HG03064 (cell line): ENCODE results near the gene GRAP2.
"Not testable (repeated sequence)": the region's sequence is repeated elsewhere in the genome, so short reads cannot be mapped to it uniquely, and the experiment has no call there.

Experiments used
- ATAC-seq: cut with Tn5 transposase; IDR thresholded peaks from one replicate; pipeline ENCODE4 v1.9.1; 2021; ENCODE audit warnings: low read depth; ENCODE audit not compliant: unreplicated experiment

GRAP2 gene

DNA sequence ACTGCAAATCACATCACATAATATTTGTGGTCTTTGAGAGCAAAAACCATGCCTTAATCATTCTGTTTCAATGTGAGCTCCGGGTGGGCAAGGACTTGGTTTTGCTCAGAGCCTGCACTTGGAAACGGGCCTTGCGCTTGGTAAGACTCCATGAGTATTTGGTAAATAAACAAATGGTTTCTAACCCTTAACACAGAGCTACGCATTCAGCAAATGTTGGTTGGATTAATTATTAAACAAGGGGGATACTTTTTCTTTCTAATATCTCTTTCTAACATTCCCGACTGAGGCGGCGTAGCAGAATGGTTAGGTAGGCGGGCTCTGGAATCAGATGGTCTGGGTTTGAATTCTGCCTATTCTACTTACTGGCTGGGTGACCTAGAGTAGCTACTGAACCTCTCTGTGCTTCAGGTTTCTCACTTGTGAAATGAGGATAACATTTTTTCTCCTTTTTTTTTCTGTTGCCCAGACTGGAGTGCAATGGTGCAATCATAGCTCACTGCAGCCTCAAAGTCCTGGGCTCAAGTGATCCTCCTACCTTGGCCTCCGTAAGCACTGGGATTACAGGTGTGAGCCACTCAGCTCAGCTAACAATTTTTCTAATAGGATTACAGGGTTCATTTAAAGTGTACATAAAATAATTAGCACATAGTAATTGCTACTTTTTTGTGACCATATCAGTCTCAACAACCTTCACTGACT lies 90.4 kb downstream of the GRAP2 start:
- ATAC-seq, result no peak

DNA sequence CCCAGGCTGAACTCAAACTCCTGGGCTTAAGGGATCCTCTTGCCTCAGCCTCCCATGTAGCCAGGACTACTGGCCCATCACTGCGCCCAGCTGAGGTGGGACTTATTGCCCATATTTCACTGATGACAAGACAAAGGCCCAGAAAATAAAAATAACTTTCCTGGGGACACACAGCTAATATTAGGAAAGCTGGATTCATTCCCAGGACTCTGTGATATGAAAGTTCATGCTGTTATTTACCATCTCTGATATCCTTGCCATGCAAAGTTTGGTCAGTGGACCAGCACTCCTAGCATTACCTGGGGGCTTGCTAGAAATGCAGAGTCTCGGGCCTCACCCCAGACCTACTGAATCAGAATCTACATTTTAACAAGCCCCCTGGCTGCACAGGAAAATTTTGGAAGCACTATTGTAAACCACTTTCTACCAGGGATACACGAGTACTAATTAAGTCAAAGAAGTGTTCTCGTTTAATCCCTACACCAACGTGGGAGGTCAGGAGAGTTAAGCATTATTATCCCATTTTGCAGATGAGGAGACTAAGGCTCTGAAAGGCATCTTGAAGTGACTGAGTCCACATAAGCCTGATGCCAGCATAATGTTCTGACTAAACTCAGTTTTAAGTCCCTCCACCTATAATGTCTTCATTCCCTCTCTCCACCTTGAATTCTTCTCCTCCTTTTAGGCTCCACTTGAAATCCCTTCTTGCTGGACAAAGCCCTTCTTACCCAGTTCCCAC lies 91.4 kb downstream of the GRAP2 start:
- no peak for ATAC-seq

DNA sequence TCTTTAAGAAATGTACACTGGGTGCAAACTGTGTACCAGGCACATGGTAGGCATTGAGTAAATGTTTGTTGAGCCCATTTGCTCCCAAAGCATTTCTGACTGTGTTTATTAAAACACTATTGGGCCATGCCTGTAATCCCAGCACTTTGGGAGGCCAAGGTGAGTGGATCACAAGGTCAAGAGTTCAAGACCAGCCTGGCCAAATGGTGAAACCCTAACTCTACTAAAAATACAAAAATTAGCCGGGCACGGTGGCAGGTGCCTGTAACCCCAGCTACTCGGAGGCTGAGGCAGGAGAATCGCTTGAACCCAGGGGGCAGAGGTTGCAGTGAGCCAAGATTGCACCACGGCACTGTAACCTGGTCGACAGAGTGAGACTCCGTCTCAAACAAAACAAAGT lies 92.0 kb downstream of the GRAP2 start:
- ATAC-seq, result not testable (repeated sequence)

DNA sequence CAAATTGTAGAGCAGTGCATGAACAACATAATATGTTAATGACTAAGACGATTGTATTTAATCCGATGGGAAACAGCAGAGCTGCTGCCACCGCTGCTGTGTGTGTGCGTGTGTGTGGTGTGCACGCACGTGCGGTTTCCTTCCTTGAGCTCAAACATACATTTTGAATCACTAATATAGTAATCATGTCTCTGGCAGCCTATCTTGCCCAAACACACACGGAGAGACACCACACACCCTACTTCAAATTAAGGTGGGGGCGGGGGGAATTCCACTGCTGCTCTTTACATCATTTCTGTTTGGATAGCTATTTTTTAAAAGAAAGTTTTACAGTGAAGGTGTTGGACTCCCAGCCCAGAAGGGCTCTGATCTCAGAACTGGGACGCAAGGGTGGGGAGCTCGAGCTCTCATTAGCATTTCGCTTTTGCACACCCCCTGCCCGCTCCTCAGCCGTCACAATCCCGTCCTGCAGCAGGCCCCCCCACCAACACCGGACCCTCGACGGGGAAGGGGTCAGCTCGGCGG lies 93.2 kb downstream of the GRAP2 start:
- no peak for ATAC-seq

DNA sequence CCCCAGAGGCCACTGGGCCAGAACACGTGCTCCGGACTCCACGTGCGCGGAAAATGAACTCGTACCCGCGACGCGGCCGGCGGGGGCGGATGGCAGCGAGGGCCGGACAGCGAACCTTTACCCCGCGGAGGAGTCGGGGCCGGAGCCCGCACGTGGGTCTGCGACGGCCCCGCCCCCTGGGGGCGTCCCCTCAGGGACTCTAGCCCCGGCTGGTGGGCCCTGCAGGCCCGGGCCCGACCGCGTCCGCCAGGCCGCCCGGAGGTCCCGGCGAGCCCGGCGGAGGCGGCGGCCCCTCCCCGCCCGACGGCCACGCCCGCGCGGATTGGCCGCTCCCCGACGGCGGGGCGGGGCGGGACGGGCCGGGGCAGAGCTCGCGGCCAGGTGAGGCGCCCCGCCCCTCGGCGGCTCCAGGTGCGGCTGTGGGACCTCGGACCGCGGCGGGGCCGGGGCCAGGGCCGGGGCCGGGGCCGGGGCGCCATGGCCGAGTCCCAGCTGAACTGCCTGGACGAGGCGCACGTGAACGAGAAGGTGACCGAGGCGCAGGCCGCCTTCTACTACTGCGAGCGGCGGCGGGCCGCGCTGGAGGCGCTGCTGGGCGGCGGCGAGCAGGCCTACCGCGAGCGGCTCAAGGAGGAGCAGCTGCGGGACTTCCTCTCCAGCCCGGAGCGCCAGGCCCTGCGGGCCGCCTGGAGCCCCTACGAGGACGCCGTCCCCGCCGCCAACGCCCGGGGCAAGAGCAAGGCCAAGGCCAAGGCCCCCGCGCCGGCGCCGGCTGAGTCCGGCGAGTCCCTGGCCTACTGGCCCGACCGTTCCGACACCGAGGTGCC lies 93.9 kb downstream of the GRAP2 start, which contains the start of gene FAM83F:
FAM83F (plus strand) TSS at position 389 of the 827 bp plus-strand sequence; CDS start at position 478, 89 bp downstream.
- no peak for ATAC-seq

DNA sequence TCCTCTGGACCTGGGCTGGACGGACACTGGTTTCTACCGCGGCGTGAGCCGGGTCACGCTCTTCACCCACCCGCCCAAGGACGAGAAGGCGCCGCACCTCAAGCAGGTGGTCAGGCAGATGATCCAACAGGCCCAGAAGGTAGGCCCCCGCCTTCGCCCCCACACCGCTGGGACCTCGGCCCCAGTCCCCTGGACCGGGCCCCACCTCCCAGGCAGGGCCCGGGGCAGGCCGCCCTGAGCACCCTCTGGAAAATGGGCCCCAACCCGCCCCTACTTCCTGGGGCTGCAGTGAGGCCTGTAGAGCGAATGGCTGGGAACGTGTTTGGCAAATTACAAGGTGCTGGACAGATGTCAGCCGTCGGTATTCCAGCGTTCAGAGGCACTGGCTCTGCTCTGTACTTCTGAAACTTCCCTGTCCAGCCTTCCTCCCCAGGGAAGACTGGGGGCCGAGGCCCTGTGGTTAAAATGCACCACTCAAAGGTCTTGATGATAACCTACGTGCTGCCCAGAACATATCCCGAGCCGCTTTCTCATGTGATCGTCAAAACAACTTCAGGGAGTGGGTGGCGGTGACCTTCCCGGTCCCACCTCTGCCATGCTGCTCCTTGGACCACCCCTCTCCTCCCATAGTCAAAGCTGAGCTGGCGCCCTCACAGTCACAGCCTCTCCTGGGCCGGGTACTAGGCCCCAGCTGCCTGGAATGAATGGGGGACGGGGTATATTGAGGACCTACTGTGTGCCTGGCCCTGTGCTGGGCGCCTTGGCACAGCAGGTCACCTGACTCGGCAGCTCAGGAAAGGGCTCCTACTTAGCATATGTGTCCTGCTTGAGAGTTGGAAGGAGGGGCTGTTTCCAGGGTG lies 94.7 kb downstream of the GRAP2 start:
- no peak for ATAC-seq

DNA sequence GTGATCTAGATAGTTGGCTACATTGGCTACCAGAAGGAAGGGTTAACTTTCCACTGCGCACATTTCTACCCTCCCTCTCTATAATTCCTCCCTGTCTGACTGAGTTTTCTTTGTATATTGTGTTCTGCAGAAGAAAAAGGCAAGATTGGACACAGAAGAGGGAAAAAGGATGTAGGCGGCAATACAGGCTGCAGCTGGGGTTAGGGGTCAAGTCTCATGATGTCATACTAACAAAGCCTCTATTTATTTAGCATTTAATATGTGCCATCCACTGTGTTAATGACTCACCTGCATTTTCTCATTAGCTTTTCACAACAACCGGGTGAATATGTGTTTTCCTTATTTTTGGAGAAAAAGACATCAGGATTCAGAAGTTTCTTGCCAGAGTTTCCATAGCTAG lies 95.8 kb downstream of the GRAP2 start:
- ATAC-seq, result no peak

DNA sequence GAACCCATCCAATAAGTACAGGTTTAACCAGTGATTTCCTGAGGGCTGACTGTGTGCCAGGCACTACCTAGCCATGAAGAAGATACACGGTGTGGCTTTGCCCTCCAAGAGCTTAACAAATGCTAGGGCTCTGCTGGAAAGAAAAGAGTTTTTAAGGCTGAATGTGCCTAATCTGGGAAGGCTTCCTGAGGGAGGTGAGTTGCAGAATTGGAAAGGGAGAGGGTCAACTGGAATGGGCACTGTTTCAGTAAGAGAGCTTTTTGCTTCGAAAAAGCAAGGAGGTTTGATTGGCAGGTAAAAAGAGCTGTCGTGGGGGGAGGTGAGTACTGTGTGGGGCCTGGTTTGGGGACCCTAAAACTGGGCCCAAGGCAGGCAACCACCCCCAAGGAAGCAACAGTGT lies 96.5 kb downstream of the GRAP2 start:
- ATAC-seq, result no peak

DNA sequence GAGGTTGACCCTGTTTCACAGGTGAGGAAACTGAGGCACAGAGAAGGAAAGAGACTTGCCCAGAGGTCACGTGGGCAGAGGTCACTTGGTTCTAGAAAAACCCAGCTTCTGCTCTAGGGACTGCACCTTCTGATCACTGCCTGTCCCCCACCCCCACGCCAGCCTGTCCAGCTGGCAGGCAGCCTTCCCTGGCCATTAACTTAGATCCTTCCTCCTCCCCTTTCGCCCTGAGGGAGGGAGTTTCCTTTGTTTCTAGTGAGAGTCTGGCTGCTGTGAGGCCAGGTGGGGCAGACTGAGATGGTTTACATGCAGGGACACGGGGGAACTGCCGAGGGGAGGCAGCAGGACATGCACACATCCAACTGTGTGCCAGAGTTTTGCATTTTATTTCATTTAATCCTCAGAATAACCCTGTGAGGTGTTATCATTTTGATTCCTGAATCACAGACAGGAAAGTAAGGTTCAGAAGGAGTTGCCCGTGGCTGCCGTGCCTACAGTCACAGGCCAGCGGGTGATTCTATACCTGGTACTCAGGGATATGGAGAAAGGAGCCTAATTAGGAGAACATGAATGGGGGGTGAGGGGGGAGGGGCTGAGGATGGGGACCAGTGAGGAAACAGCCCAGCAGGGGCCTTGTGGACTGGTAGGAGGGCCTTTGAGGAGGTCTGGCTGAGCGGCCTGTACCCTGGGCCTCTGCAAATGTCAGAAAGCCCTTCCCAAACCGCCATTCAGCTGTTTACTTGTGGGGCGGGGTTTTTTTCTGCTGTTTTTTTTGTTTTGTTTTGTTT lies 97.2 kb downstream of the GRAP2 start:
- no peak for ATAC-seq

DNA sequence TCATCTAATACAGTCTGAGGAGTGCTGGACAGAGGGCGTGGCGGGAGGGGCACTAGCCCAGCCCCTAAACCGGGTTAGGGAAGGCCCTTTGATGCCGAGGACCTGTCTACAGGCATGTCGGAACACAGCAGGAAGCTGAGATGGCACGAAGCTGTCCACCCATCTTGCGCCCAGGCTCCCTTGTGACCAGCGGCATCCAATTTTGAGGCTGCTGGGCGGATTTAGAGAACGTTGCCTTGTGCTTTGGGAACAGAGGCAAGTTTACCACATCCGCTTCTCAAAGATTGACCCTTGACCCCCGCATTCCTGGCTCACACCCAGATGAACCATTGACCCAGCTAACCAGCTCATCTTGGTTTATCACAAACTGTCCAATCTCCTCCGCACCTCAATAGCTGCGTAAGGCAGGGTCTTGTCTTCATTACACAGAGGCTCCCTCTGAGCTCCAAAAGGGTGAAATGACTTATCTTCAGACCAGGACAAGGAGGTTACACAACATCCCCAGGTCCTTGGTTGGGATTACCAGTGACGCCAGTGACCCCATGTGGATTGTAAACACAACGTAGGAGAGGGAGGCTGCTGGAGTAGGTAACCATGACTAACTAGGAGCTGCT lies 98.4 kb downstream of the GRAP2 start:
- ATAC-seq, result no peak

DNA sequence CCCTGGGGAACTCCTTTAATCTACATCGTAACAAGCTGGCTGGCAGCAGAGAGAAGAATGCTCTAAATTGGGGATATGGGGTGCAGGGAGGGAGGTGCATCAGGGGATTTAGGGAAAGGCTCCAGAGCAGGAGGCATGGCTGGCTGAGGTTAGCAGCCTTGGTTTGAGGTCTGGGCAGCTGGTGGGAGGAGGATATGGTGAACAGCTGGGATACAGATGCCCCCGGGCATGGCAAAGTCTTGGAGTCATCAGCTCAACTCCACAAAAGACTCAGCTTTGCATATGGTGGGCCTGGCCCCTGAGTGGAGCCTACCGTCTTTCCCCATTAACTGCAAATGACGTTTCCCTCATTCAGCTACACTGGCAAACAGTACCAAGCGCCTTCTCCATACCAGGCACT lies 99.3 kb downstream of the GRAP2 start:
- ATAC-seq, result no peak

DNA sequence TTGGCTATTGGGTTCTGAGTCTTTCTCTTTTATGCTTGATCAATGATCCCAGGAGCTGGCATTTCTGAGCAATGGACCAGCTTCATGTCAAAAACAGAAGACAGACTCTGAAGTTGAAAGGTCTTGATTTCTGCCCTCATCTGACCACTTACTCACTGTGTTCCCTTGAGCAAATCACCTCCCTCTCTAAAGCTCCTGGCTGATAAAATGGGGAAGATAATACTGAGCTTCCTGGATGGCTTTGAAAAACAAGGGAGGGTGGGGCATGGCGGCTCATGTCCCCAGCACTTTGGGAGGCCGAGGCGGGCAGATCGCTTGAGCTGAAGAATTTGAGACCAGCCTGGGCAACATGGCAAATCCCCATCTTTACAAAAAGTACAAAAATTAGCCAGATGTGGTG lies 100.2 kb downstream of the GRAP2 start:
- ATAC-seq, result no peak

DNA sequence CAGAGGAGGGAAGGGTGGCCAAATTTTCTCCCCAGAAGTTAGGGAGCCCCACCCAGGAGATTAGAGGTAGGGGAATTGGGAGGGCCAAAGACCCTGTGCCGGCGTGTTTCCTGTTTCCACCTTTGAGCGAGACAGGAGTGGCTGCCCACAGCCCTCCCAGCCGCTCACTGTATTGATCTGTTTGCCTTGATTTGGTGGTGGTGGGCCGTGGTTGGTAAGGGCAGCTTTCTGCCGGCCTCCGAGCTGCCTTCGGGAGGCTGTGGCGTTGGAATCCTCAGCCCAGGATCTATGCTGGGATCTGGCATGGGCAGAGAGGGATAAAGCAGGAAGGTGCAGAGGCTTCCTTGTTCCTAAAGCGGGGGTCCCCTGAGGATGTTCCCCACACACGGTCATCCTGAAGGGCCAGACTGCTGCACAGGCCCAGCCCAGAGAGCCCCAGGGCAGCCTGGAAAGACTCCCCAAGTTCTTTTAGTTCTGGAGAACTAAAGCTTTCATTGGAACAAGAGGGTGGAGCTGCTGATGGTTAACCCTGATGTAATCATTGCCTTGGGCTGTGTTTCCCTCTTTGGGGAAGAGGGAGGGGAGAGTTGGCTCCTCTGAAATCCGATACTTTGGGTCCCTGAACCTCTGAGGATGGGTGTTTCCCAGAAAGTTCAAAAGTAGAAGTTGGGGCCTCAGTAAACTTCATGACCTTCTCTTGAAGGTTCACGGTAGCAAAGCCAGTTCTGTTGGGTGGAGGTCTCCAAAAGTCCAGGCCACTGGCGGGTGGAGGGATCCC lies 101.1 kb downstream of the GRAP2 start:
- no peak for ATAC-seq

DNA sequence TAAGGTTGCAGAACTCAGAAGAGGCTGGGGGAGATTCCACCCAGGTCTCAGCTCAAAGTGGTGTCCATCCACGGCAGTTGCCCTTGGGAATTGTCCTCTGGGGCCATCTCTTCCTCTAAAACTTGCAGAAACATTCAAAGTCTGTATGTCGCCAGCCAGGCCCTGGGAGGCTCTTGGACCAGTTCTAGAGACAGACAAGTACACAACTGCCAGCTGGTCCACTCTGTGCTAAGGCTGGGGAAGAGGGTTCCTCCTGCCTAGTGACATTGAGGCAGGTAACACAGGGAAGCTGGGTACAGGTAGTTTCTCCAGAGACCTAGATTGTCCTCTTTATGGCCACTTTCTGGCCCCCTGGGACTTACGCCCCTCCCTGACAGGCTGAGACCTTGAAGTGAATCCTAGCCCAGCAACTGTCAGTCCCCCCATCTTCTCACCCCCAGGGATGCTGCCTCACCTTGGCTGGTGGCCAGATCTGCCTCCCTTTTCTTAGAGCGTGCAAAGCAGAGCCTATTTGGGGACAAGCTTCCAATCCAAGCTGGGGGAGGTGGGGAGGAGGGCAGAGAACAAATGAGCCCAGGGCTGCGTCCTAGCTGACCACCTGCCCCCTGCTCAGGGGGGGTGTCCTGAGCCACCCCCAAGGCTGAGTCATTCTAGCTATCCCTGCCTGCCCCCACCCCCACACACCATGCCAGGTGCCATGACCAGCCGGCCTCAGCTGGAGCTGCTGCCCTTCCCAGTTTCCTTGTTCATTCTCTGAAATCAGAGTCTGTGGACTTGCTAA lies 102.2 kb downstream of the GRAP2 start:
- no peak for ATAC-seq

DNA sequence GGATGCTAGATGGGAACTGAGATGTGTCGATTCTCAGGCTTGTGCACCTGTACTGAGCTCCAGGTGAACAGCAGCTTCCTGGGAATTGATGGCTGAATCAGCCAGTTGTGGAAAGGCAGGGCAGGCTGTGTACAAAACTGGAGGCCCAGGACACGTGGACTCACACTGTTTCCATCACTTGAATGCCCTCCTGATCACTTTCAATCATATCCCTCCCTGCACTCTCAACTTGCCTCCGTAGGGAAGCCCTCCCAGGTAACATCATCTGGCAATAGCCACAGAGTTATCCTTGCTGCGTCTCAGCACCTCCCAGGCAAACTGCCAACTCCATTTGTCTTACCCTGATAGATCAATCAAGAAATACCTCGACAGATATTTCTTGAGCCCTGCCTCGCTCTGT lies 104.0 kb downstream of the GRAP2 start:
- no peak for ATAC-seq

DNA sequence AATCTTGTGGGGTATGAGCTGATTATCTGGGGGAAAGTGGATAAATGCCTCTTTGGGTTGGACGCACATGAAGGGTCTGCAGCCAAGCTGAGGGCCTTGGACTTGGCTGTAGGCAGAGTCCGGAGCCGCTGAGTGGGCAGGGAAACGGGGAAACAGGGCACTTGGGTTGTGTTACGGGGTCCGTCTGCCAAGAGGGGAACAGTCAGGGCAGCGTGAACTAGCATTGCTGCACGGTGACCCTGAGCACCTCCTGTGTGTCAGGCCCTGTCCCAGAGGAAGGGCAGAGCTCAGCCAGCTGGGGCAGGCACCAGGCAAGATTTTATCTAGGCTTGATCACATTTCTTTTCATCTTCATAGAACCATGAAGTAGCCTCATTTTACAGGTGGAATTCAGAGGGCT lies 105.8 kb downstream of the GRAP2 start:
- ATAC-seq, result no peak
